K562 (cell line): ENCODE measurements around the gene TTN. TPM values are rescaled to one million over a fixed set of nuclear protein-coding genes. Genes with fewer than 3 reads are reported as not detected.

Experiments
- ATF1 ChIP-seq, 2 experiments: fragments of 450-650 bp in 1 of 2; IDR thresholded peaks; 2 replicates each; pipeline ENCODE4 v1.6.1; 2016; ENCODE audit warnings: missing compliant biosample characterization in 1 of 2, missing genetic modification characterization in 1 of 2
- CTBP1 ChIP-seq: fragments of 450-650 bp; IDR thresholded peaks from 2 replicates; pipeline ENCODE4 v1.6.1; 2016; ENCODE audit warnings: borderline replicate concordance
- DNMT1 ChIP-seq: fragments of 450-650 bp; IDR thresholded peaks from 2 replicates; pipeline ENCODE4 v1.6.1; 2016; ENCODE audit warnings: antibody characterized with exemption, mild to moderate bottlenecking
- ELF1 ChIP-seq: fragments of 200-800 bp; sonication (Bioruptor generic); IDR thresholded peaks from 2 replicates; pipeline ENCODE4 v1.6.1; 2016; ENCODE audit warnings: missing genetic modification characterization, missing compliant biosample characterization
- ETS1 ChIP-seq: conservative IDR thresholded peaks from 2 replicates; pipeline ENCODE4 v1.6.1; 2011; ENCODE audit warnings: low read depth, mild to moderate bottlenecking, low read length; ENCODE audit not compliant: control insufficient read depth
- GABPB2 ChIP-seq: fragments of 250-450 bp; sonication (Bioruptor Pico); conservative IDR thresholded peaks from 2 replicates; pipeline ENCODE4 v1.5.1; 2021; ENCODE audit warnings: mild to moderate bottlenecking
- IRF2 ChIP-seq: sonication (generic); formaldehyde crosslinking; IDR thresholded peaks from 2 replicates; pipeline ENCODE4 v1.8.1; 2022; ENCODE audit warnings: mild to moderate bottlenecking, missing genetic modification reagents
- KDM4B ChIP-seq, 2 experiments: fragments of 450-650 bp in 1 of 2; sonication (generic) in 1 of 2; IDR thresholded peaks; 2 replicates each; pipeline ENCODE4 v1.6.1; 2016 to 2017; ENCODE audit warnings: borderline replicate concordance in 2 of 2, antibody characterized with exemption in 1 of 2, low read depth in 1 of 2, mild to moderate bottlenecking in 1 of 2
- KLF13 ChIP-seq: fragments of 450-650 bp; IDR thresholded peaks from 2 replicates; pipeline ENCODE4 v1.6.1; 2016; ENCODE audit warnings: missing genetic modification characterization, low read depth, mild to moderate bottlenecking, missing compliant biosample characterization, moderate library complexity, borderline replicate concordance
- MYNN ChIP-seq, 2 experiments: sonication (generic); formaldehyde crosslinking in 1 of 2; IDR thresholded peaks; 2 replicates each; pipeline versions ENCODE4 v1.5.0 to v1.6.1; 2016 to 2020; ENCODE audit warnings: antibody characterized with exemption in 1 of 2, missing genetic modification reagents in 1 of 2
- NFIC ChIP-seq: fragments of 450-650 bp; IDR thresholded peaks from 2 replicates; pipeline ENCODE4 v1.6.1; 2017; ENCODE audit warnings: mild to moderate bottlenecking, inconsistent platforms
- NR2C1 ChIP-seq, 2 experiments: fragments of 450-650 bp; IDR thresholded peaks; 2 replicates each; pipeline ENCODE4 v1.6.1; 2017; ENCODE audit warnings: mild to moderate bottlenecking in 2 of 2, antibody characterized with exemption in 1 of 2, inconsistent platforms in 1 of 2, missing compliant biosample characterization in 1 of 2, missing genetic modification characterization in 1 of 2
- SMAD1 ChIP-seq: fragments of 150-350 bp; IDR thresholded peaks from 2 replicates; pipeline ENCODE4 v1.6.1; 2014; ENCODE audit warnings: low read length, low read depth; ENCODE audit not compliant: partially characterized antibody
- SOX6 ChIP-seq: fragments of 450-650 bp; IDR thresholded peaks from 2 replicates; pipeline ENCODE4 v1.6.1; 2014; ENCODE audit warnings: mild to moderate bottlenecking
- SRSF9 ChIP-seq: fragments of 200-400 bp; formaldehyde crosslinking; IDR thresholded peaks from 2 replicates; pipeline ENCODE4 v1.6.1; 2017; ENCODE audit warnings: low read depth, low read length, borderline replicate concordance
- STAT5B ChIP-seq: fragments of 250-450 bp; sonication (Bioruptor Pico); IDR thresholded peaks from 2 replicates; pipeline ENCODE4 v1.8.0; 2021; ENCODE audit warnings: mild to moderate bottlenecking, inconsistent platforms
- TFAM ChIP-seq: fragments of 250-450 bp; sonication (Bioruptor Pico); conservative IDR thresholded peaks from 2 replicates; pipeline ENCODE4 v1.5.0; 2021; ENCODE audit warnings: mild to moderate bottlenecking, moderate library complexity
- THAP7 ChIP-seq: fragments of 250-450 bp; sonication (Bioruptor Pico); IDR thresholded peaks from 2 replicates; pipeline ENCODE4 v1.5.0; 2021
- ZNF12 ChIP-seq: sonication (generic); formaldehyde crosslinking; IDR thresholded peaks from 2 replicates; pipeline ENCODE4 v1.4.0; 2020; ENCODE audit warnings: mild to moderate bottlenecking, missing genetic modification reagents
- ZNF655 ChIP-seq: fragments of 250-450 bp; sonication (Bioruptor Pico); IDR thresholded peaks from 2 replicates; pipeline ENCODE4 v1.5.0; 2021
- ZNF740 ChIP-seq, 3 experiments: fragments of 200-800 bp in 1 of 3; sonication (Bioruptor generic) in 1 of 3; sonication (generic) in 1 of 3; formaldehyde crosslinking in 1 of 3; IDR thresholded peaks; 2 replicates each; pipeline versions ENCODE4 v1.6.1 to v1.8.0; 2016 to 2022; ENCODE audit warnings: mild to moderate bottlenecking in 2 of 3, missing compliant biosample characterization in 2 of 3, missing genetic modification characterization in 2 of 3, missing genetic modification reagents in 1 of 3
- ZNF780A ChIP-seq: fragments of 250-450 bp; sonication (Bioruptor Pico); IDR thresholded peaks from 2 replicates; pipeline ENCODE4 v1.5.0; 2021; ENCODE audit warnings: mild to moderate bottlenecking
- polyA plus RNA-seq, 8 experiments: library from polyadenylated mRNA; depleted of rRNA in 4 of 8; stranded (reverse) in 5 of 8; unstranded in 3 of 8; fragments of >200 nt; fragmentation: Nextera tagmentation in 2 of 8; fragmentation: Illumina TruSeq in 1 of 8; extraction: Ambion mirVana in 2 of 8; extraction: Trizol in 1 of 8; gene quantifications; 2 replicates each; pipeline versions ENCODE4 v1.2.1 to v1.2.3, GENCODE V29; 2011 to 2014; ENCODE audit warnings: inconsistent platforms in 1 of 8, missing spikeins in 1 of 8
- total RNA-seq, 7 experiments: library from RNA; depleted of rRNA in 6 of 7; stranded (reverse); fragments of >200 nt in 6 of 7; fragmentation: Illumina TruSeq in 2 of 7; extraction: Trizol in 2 of 7; gene quantifications; 2 replicates each; pipeline versions ENCODE4 v1.2.1 to v1.2.3, GENCODE V29; 2011 to 2021; ENCODE audit warnings: low replicate concordance in 1 of 7

Gene TTN
- total and polyA plus RNA-seq, 9 of the 15 experiments (the other 6 are each of a cell fraction or from before 2014, with no cell fraction given): under 0.01 to 0.20 (median 0.04) TPM; not detected in 1

- TF ChIP-seq SOX6 (no peak), ZNF780A (CRISPR knock-in tag) (no peak), ZNF12 (CRISPR knock-in tag) (peak; percentile 77; the same call in 1 of the 2 replicates), GABPB2 (no peak), IRF2 (no peak), ETS1 (peak; percentile 79), KLF13 (tag) (no peak), MYNN (IDR thresholded peaks at IDR 0.05) (0 out of 2 replicates have a peak, but pooled peaks have one; percentile 36), MYNN (CRISPR knock-in tag; IDR thresholded peaks at IDR 0.05) (no peak), ZNF655 (no peak), STAT5B (no peak), DNMT1 (no peak), CTBP1 (peak; percentile 75), NR2C1 (IDR thresholded peaks at IDR 0.05) (peak; percentile 82), NR2C1 (tag; IDR thresholded peaks at IDR 0.05) (peak; percentile 89), SMAD1 (peak; percentile 14), ZNF740 (CRISPR knock-in tag; IDR thresholded peaks at IDR 0.05) (no peak), ZNF740 (tag; IDR thresholded peaks at IDR 0.05) (no peak), TFAM (CRISPR knock-in tag) (no peak), THAP7 (CRISPR knock-in tag) (0 out of 2 replicates have a peak, but pooled peaks have one; percentile 50), KDM4B (IDR thresholded peaks at IDR 0.05; ENCODE audit: borderline replicate concordance in 2 of 2, low read depth in 1 of 2) (no peak), ELF1 (tag) (peak; percentile 89), SRSF9 (no peak), NFIC (peak; percentile 84), ATF1 (CRISPR knock-in tag; IDR thresholded peaks at IDR 0.05) (0 out of 2 replicates have a peak, but pooled peaks have one; percentile 6), ATF1 (tag; IDR thresholded peaks at IDR 0.05) (peak; percentile 89)
These were observed 326.7 kb downstream of the TTN start, which contains the start of gene PLEKHA3 (continued) for GRCh38 chr2:178480227-178481181.
